SK-N-SH (cell line): Measurements from ENCODE around the gene LIG1.

Experiments used
- CHD2 ChIP-seq: fragments of 150-350 bp; IDR thresholded peaks from 2 replicates; pipeline ENCODE4 v1.6.1; 2018; ENCODE audit warnings: low read length; ENCODE audit not compliant: partially characterized antibody
- CTCF ChIP-seq: fragments of 200-600 bp; sonication (generic); IDR thresholded peaks from 2 replicates; pipeline ENCODE4 v1.6.1; 2017; ENCODE audit warnings: antibody characterized with exemption, mild to moderate bottlenecking, moderate library complexity
- ELF1 ChIP-seq: IDR thresholded peaks from 2 replicates; pipeline ENCODE4 v1.4.0; 2012
- EZH2phosphoT487 ChIP-seq: fragments of 200-600 bp; sonication (generic); IDR thresholded peaks from 2 replicates; pipeline ENCODE4 v1.6.1; 2017; ENCODE audit warnings: low read depth, mixed run types, mild to moderate bottlenecking, antibody characterized with exemption, moderate library complexity, borderline replicate concordance
- FOSL2 ChIP-seq: IDR thresholded peaks from 2 replicates; pipeline ENCODE4 v1.4.0; 2012; ENCODE audit warnings: low read depth, mild to moderate bottlenecking, moderate library complexity, borderline replicate concordance
- FOXJ3 ChIP-seq: sonication (generic); formaldehyde crosslinking; IDR thresholded peaks from 2 replicates; pipeline ENCODE4 v1.5.1; 2020; ENCODE audit warnings: mild to moderate bottlenecking, missing genetic modification reagents
- GATA2 ChIP-seq: sonication (generic); formaldehyde crosslinking; IDR thresholded peaks from 2 replicates; pipeline ENCODE4 v1.5.0; 2020; ENCODE audit warnings: mild to moderate bottlenecking, missing genetic modification reagents
- POLR2AphosphoS5 ChIP-seq: IDR thresholded peaks from 2 replicates; pipeline ENCODE4 v1.6.1; 2012; ENCODE audit warnings: low read depth, low read length
- RCOR1 ChIP-seq: fragments of 150-350 bp; IDR thresholded peaks from 2 replicates; pipeline ENCODE4 v1.6.1; 2017; ENCODE audit warnings: antibody characterized with exemption, low read length
- RFX5 ChIP-seq: IDR thresholded peaks from 2 replicates; pipeline ENCODE4 v1.6.1; 2012; ENCODE audit warnings: mild to moderate bottlenecking, improper control_type of control experiment, low read length
- TEAD4 ChIP-seq: IDR thresholded peaks from 2 replicates; pipeline ENCODE4 v1.4.0; 2012; ENCODE audit warnings: mild to moderate bottlenecking, borderline replicate concordance; ENCODE audit not compliant: insufficient read depth
- TF ChIP-seq, protein P1 (sequence below): IDR thresholded peaks from 2 replicates; pipeline ENCODE4 v1.4.0; 2012; ENCODE audit warnings: low read depth

GRCh38 chr19:48176226-48176625 lies 6.1 kb upstream of the LIG1 start:
- TF ChIP-seq, protein P1, sequence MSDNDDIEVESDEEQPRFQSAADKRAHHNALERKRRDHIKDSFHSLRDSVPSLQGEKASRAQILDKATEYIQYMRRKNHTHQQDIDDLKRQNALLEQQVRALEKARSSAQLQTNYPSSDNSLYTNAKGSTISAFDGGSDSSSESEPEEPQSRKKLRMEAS, result no peak
- TF ChIP-seq TEAD4, result no peak
- no peak for TF ChIP-seq FOXJ3 (CRISPR knock-in tag)
- TF ChIP-seq CTCF, result no peak
- no peak for TF ChIP-seq FOSL2
- TF ChIP-seq GATA2 (CRISPR knock-in tag), result no peak
- TF ChIP-seq POLR2AphosphoS5, result no peak
- TF ChIP-seq ELF1, result no peak
- TF ChIP-seq RCOR1, result no peak
- no peak for TF ChIP-seq CHD2
- no peak for TF ChIP-seq RFX5
- no peak for TF ChIP-seq EZH2phosphoT487
